GM08714 (cell line): ENCODE data around the gene C1QTNF6.

Experiments
- H3K4me3 ChIP-seq: fragments of 200-500 bp; sonication (Bioruptor generic); 2 replicates; pipeline ENCODE4 v1.5.1; 2014; ENCODE audit warnings: mild to moderate bottlenecking, low read length, inconsistent platforms
- ZNF274 ChIP-seq: IDR thresholded peaks from 2 replicates; pipeline ENCODE4 v1.6.1; 2012; ENCODE audit warnings: mild to moderate bottlenecking, low read depth, low read length

The C1QTNF6 gene

GRCh38 chr22:37214731-37215030 lies 26.6 kb upstream of the C1QTNF6 start:
- TF ChIP-seq ZNF274, result no peak
- H3K4me3 ChIP-seq, result no peak overlapping the region

- no peak for TF ChIP-seq ZNF274
- H3K4me3 ChIP-seq, result no peak overlapping the region
These were observed 26.1 kb upstream of the C1QTNF6 start for GRCh38 chr22:37213941-37214730.

GRCh38 chr22:37213218-37213855 lies 25.3 kb upstream of the C1QTNF6 start:
- no peak for TF ChIP-seq ZNF274
- no peak overlapping the region for H3K4me3 ChIP-seq

- no peak for TF ChIP-seq ZNF274
- no peak within 1 kb of the TSS for H3K4me3 ChIP-seq
These were observed 24.3 kb upstream of the C1QTNF6 start, which contains the start of gene SSTR3 for GRCh38 chr22:37212174-37212906. Gene SSTR3, minus strand, starts transcription at chr22:37212477. Its CDS starts 4,674 bp downstream, at chr22:37207803.

- no peak overlapping the region for H3K4me3 ChIP-seq
- TF ChIP-seq ZNF274, result no peak
These were observed 23.8 kb upstream of the C1QTNF6 start for GRCh38 chr22:37211866-37212173.

- TF ChIP-seq ZNF274, result no peak
- no peak overlapping the region for H3K4me3 ChIP-seq
These were observed 23.2 kb upstream of the C1QTNF6 start for GRCh38 chr22:37211075-37211865.

GRCh38 chr22:37210041-37210803 lies 22.2 kb upstream of the C1QTNF6 start:
- TF ChIP-seq ZNF274, result no peak
- H3K4me3 ChIP-seq, result no peak overlapping the region

- H3K4me3 ChIP-seq, result no peak overlapping the region
- TF ChIP-seq ZNF274, result no peak
These were observed 21.2 kb upstream of the C1QTNF6 start for GRCh38 chr22:37209140-37209845.

- H3K4me3 ChIP-seq, result no peak overlapping the region
- TF ChIP-seq ZNF274, result no peak
These were observed 20.5 kb upstream of the C1QTNF6 start for GRCh38 chr22:37208401-37209139.

GRCh38 chr22:37207981-37208380 lies 19.9 kb upstream of the C1QTNF6 start:
- H3K4me3 ChIP-seq, result no peak overlapping the region
- TF ChIP-seq ZNF274, result no peak

- no peak for TF ChIP-seq ZNF274
- no peak overlapping the region for H3K4me3 ChIP-seq
These were observed 19.1 kb upstream of the C1QTNF6 start for GRCh38 chr22:37206841-37207821.
